GM10266 (cell line): Measurements from ENCODE around the gene B4GALT3.

Experiments
- DNase-seq: peaks from one replicate; pipeline ENCODE4 v3.0.0; 2012; ENCODE audit errors: extremely low spot score
- TF ChIP-seq, protein P1 (sequence below): IDR thresholded peaks from 2 replicates; pipeline ENCODE4 v1.5.1; 2012; ENCODE audit warnings: mild to moderate bottlenecking, low read depth; ENCODE audit not compliant: control insufficient read depth, insufficient read depth; ENCODE audit errors: missing control alignments

B4GALT3 gene

DNA sequence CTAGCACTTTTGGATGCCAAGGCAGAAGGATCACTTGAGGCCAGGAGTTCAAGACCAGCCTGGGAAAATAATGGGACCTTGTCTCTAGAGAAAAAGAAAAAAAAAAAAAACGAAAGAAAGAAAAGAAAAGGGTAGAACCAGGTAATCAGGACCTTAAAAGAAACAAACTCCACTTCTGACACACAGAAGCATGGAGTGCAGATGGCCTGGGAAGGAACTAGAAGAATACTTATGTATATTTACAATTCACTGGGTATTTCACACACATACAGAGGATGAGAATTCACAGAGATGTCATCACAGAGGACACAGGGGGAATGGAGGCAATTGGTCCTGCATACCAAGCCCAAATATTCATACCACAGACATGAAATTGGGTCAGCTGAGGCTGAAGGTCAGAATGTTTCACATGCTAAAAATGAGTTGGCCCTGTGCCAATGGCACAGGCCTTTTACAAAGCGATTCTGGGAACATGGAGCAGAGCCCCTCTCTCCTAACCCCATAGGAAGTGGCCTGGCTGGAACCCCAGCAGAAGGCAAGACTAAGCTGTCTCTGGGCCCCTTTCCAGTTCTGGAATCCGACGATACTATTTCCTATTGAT lies 4.4 kb downstream of the B4GALT3 start:
- no peak for DNase-seq
- TF ChIP-seq, protein P1, sequence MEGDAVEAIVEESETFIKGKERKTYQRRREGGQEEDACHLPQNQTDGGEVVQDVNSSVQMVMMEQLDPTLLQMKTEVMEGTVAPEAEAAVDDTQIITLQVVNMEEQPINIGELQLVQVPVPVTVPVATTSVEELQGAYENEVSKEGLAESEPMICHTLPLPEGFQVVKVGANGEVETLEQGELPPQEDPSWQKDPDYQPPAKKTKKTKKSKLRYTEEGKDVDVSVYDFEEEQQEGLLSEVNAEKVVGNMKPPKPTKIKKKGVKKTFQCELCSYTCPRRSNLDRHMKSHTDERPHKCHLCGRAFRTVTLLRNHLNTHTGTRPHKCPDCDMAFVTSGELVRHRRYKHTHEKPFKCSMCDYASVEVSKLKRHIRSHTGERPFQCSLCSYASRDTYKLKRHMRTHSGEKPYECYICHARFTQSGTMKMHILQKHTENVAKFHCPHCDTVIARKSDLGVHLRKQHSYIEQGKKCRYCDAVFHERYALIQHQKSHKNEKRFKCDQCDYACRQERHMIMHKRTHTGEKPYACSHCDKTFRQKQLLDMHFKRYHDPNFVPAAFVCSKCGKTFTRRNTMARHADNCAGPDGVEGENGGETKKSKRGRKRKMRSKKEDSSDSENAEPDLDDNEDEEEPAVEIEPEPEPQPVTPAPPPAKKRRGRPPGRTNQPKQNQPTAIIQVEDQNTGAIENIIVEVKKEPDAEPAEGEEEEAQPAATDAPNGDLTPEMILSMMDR, result no peak

DNA sequence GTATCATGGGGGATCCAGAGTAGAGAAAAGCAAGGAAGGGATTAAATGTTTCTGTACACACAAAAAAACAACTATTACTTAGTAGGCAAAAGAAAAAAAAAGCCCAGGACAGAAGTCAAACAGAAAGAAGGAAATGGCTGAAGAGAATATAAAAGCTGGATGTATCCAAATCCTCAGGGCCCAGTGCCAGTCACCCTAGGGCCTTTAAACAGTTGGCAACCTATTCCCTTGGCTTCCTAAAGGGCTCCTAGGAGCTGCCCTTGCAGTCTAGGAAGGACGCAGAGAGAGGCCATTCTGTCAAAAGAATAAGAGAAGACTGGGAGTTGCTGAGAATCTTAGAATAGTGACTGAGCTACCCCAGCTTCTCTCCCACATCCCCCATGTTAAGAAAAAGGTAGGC lies 5.0 kb downstream of the B4GALT3 start:
- DNase-seq, result no peak
- TF ChIP-seq, protein P1, result no peak

DNA sequence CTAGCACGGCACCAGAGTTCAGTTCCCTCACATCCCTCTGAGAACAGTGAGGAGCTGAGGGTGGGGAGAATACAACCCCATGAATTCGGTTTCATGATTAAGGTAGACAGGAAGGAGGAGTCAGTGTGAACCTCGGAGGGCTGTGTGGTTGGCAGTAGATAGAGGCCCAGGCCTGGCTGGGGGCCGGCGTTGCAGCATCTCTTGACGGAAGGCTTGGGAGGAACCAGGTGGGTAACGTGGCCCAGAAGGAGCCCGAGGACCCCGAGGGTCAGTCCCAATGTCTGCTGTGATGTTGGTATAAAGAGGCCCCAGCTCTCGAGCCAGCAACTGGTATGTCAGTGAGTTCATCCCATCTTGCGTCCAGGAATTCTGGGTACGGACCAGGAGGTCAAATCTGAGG lies 5.6 kb downstream of the B4GALT3 start:
- no peak for DNase-seq
- TF ChIP-seq, protein P1, result no peak

DNA sequence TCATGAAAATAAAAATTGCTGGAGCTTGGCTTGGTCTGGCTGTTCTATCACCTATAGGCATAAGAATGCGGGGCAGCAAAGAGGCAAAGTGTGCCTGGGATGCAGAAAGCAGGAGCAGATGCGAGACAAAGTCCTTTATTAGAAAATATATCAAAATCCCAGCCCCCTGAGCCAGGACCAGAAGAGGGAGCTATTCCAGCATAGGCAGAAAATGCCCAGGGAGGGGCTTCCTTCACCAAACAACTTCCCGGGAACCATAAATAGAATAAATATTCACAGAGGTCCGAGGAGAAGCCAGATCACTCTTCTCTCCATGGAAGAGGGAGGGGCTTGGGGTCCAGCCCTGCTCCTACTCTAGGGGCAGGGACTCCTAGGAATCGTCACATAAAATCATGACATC lies 6.1 kb downstream of the B4GALT3 start:
- TF ChIP-seq, protein P1, result no peak
- no peak for DNase-seq

DNA sequence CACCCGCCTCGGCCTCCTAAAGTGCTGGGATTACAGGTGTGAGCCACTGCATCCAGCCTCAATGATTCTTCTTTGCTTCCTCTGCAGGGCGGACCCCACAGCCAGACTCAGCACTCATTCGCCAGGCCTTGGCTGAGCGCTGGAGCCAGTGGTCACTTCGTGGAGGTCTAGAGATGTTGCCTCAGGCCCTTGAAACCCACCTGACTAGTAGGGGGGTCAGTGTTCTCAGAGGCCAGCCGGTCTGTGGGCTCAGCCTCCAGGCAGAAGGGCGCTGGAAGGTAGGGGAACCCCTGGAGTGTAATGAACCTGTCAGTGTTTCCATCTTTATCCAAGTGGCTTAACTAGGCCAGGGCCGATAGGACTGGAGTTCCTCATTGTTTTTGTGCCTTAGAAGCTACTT lies 8.4 kb downstream of the B4GALT3 start:
- TF ChIP-seq, protein P1, result no peak
- no peak for DNase-seq

DNA sequence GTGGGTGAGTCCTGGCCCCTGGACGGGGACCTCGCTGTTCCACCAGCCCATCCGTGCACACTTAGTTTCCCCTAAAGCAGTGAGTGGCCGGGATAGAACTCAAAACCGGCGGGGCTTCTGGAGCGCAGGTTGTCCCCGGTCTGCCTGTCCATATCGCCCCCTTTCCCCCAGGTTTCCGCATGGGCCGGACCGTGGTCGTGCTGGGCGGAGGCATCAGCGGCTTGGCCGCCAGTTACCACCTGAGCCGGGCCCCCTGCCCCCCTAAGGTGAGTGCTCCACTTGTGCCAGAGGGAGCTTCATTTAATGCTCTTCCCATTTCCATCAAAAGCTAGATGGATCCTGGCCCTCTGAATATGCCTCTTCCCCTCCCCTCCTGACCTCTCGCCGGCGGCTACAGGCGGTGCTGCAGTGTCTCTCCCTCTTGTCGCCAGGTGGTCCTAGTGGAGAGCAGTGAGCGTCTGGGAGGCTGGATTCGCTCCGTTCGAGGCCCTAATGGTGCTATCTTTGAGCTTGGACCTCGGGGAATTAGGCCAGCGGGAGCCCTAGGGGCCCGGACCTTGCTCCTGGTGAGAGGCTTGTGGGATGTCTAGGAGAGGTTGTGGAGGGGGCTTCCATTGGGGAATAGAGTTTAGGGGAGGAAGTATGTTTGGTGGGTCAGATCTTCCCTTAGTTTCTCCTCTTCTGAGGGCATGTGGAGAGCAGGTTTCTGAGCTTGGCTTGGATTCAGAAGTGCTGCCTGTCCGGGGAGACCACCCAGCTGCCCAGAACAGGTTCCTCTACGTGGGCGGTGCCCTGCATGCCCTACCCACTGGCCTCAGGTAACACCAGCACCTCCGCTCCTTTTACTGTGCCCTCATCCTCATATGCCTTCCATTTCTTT lies 10.4 kb downstream of the B4GALT3 start:
- TF ChIP-seq, protein P1, result no peak
- DNase-seq, result no peak
